Sigmoid colon (tissue), 7 donors: ENCODE results near the gene POU2AF3. TPM values are rescaled to one million over a fixed set of nuclear protein-coding genes. Genes with fewer than 3 reads are reported as not detected.
"Not testable (repeated sequence)": the region's sequence is repeated elsewhere in the genome, so short reads cannot be mapped to it uniquely, and the experiment has no call there.

Experiments
- DNase-seq: peaks from one replicate; pipeline ENCODE4 v3.0.0-alpha.2; 2019
- H3K27ac ChIP-seq, 4 donors: fragments of 200-600 bp; sonication (generic); one replicate each; pipeline ENCODE4 v1.5.1; 2016 to 2019; ENCODE audit warnings: mild to moderate bottlenecking in 1 of 4
- H3K27me3 ChIP-seq, 3 donors: fragments of 200-600 bp; sonication (generic); one replicate each; pipeline ENCODE4 v1.5.1; 2019; ENCODE audit warnings: mild to moderate bottlenecking in 1 of 3
- H3K36me3 ChIP-seq, 4 donors: fragments of 200-600 bp; sonication (generic); one replicate each; pipeline ENCODE4 v1.5.1; 2016 to 2019
- H3K4me1 ChIP-seq, 4 donors: fragments of 200-600 bp; sonication (generic); one replicate each; pipeline ENCODE4 v1.5.1; 2017 to 2019
- H3K4me3 ChIP-seq, 4 donors: fragments of 200-600 bp; sonication (generic); one replicate each; pipeline ENCODE4 v1.5.1; 2017 to 2019; ENCODE audit warnings: mild to moderate bottlenecking in 2 of 4, moderate library complexity in 1 of 4
- H3K9me3 ChIP-seq, 4 donors: fragments of 200-600 bp in 3 of 4; sonication (generic) in 3 of 4; one replicate each; pipeline versions ENCODE4 v1.5.1 to v1.6.1; 2013 to 2019
- EP300 ChIP-seq, 4 donors: sonication (generic); formaldehyde crosslinking; IDR thresholded peaks; one replicate each; pipeline ENCODE4 v1.6.1; 2017; ENCODE audit warnings: antibody characterized with exemption in 4 of 4
- POLR2A ChIP-seq, 2 donors: fragments of 450-650 bp; IDR thresholded peaks; one replicate each; pipeline ENCODE4 v1.6.1; 2016; ENCODE audit warnings: antibody characterized with exemption in 2 of 2, mild to moderate bottlenecking in 2 of 2, moderate library complexity in 2 of 2
- POLR2AphosphoS5 ChIP-seq, 4 donors: sonication (generic); formaldehyde crosslinking; IDR thresholded peaks; one replicate each; pipeline ENCODE4 v1.6.1; 2017; ENCODE audit warnings: antibody characterized with exemption in 4 of 4
- WGBS, 2 donors: extraction: QIAGEN DNeasy Blood & Tissue Kit; methylation state at CpG; one replicate each; pipeline ENCODE4 v1.1.7; 2013; 5-methylcytosine and 5-hydroxymethylcytosine counted together
- intact Hi-C: fragments of 100-400 bp; cut with DNase I; formaldehyde crosslinking; loops from one replicate; pipeline ENCODE4 v1.15.1; 2023
- polyA plus RNA-seq, 3 donors: library from polyadenylated mRNA; stranded (reverse); fragments of 200-250 nt; gene quantifications; one replicate each; pipeline ENCODE4 v1.2.3, GENCODE V29; 2013
- total RNA-seq, 4 donors: library from RNA; depleted of rRNA; stranded (reverse); fragments of >200 nt; gene quantifications; one replicate each; pipeline ENCODE4 v1.1.0, GENCODE V29; 2016
- TF ChIP-seq, protein P1 (sequence below), 4 experiments: fragments of 450-650 bp in 3 of 4; fragments of 200-600 bp in 1 of 4; IDR thresholded peaks; one replicate each; pipeline ENCODE4 v1.5.1; 2016 to 2019; ENCODE audit warnings: antibody characterized with exemption in 4 of 4, mild to moderate bottlenecking in 3 of 4, moderate library complexity in 2 of 4
- donor health status: healthy with polysubstance abuse.
- donor health status: Bipolar disorder and iron deficiency.
- donor health status: healthy.

POU2AF3 gene
- total and polyA plus RNA-seq, 7 donors: 0.68 to 5.8 (median 3.9) TPM

DNA sequence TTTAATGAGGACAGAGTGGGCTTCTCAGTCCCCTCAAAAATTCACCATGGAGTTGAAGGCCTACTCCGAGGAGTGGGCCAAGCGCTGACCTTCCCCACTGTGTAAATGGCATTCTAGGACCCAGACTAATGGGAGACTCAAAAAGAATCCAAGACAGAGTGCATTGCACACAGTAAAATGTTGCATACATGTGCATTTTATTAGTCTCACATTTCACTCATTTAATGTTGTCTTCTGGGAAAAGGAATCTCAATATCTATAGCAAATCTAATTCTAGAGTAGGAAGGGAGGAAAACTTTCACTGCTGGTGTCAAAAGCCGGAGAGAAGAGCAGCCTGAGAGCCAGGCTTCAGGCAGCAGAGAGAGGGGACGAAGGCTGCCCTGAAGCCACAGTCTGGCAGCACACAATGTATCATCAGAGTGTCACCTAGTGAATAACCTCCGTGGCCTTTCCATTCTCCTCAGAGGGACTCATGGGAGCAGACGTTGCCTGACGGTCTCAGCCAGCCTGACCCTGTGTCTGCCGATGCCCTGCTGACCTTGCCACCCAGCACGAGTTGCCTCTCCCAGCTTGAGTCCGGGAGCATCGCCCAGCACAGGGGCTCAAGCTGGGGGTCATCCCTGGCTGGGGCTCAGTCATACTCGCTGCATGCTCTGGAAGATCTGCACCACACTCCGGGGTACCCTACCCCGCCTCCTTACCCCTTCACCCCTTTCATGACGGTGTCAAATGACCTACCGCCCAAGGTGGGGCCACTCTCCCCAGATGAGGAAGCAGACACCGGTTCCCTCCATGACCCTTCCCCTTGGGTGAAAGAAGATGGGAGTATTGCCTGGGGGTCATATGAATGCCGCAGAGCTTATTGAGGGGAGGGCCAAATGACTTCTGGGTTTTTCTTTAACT, 12.9 kb upstream of the POU2AF3 start:
- no peak for TF ChIP-seq POLR2AphosphoS5 (IDR thresholded peaks at IDR 0.05)
- TF ChIP-seq, protein P1, sequence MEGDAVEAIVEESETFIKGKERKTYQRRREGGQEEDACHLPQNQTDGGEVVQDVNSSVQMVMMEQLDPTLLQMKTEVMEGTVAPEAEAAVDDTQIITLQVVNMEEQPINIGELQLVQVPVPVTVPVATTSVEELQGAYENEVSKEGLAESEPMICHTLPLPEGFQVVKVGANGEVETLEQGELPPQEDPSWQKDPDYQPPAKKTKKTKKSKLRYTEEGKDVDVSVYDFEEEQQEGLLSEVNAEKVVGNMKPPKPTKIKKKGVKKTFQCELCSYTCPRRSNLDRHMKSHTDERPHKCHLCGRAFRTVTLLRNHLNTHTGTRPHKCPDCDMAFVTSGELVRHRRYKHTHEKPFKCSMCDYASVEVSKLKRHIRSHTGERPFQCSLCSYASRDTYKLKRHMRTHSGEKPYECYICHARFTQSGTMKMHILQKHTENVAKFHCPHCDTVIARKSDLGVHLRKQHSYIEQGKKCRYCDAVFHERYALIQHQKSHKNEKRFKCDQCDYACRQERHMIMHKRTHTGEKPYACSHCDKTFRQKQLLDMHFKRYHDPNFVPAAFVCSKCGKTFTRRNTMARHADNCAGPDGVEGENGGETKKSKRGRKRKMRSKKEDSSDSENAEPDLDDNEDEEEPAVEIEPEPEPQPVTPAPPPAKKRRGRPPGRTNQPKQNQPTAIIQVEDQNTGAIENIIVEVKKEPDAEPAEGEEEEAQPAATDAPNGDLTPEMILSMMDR (IDR thresholded peaks at IDR 0.05): no peak
- no peak for TF ChIP-seq POLR2A (IDR thresholded peaks at IDR 0.05)
- no peak for TF ChIP-seq EP300 (IDR thresholded peaks at IDR 0.05)
- H3K9me3 ChIP-seq: no peaks in the 10 kb centered on the region
- intact Hi-C loops: no loop called here
- H3K27ac ChIP-seq: no peak overlapping the region
- no peaks in the 10 kb centered on the region for H3K36me3 ChIP-seq
- DNase-seq: no peak
- no peak overlapping the region for H3K4me3 ChIP-seq
- H3K27me3 ChIP-seq: no peaks in the 10 kb centered on the region
- WGBS, 2 donors: 32 to 74% methylated on average over 18 of the region's 18 CpGs
- H3K4me1 ChIP-seq: peaks cover 0 to 29% (median 12%) of the 10 kb centered on the region in 4 donors

DNA sequence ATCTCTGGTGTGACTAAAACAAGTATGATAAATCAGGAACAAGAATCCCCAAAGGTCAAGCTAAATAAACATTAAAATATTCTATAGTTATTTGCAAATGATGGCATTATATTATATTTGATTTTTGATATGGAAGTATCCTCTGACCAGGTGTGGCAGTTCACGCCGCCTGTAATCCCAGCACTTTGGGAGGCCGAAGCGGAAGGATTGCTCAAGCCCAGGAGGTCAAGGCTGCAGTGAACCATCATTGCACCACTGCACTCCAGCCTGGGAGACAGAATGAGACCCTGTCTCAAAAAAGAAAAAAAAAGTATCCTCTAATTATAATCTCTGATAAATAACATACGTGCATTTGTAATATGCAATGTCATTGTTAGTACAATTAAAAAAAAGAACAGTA, 6.6 kb upstream of the POU2AF3 start:
- 49 to 90% methylated on average over 5 of the region's 5 CpGs for WGBS, 2 donors
- no peaks in the 10 kb centered on the region for H3K27me3 ChIP-seq
- no peaks in the 10 kb centered on the region for H3K36me3 ChIP-seq
- no peaks in the 10 kb centered on the region for H3K9me3 ChIP-seq
- DNase-seq: no peak
- no peak overlapping the region for H3K27ac ChIP-seq
- H3K4me1 ChIP-seq: peaks cover 0 to 8% (median 2%) of the 10 kb centered on the region in 4 donors
- intact Hi-C loops: no loop called here
- H3K4me3 ChIP-seq: no peak overlapping the region
- TF ChIP-seq, protein P1 (IDR thresholded peaks at IDR 0.05): no peak
- TF ChIP-seq POLR2AphosphoS5 (IDR thresholded peaks at IDR 0.05) (no peak), POLR2A (IDR thresholded peaks at IDR 0.05) (no peak), EP300 (IDR thresholded peaks at IDR 0.05) (no peak)

DNA sequence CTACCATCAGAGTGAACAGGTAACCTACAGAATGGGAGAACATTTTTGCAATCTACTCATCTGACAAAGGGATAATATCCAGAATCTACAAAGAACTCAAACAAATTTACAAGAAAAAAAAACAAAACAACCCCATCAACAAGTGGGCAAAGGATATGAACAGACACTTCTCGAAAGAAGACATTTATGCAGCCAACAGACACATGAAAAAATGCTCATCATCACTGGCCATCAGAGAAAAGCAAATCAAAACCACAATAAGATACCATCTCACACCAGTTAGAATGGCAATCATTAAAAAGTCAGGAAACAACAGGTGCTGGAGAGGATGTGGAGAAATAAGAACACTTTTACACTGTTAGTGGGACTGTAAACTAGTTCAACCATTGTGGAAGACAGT, 5.9 kb upstream of the POU2AF3 start:
- WGBS, 2 donors: 85% methylated on average over 1 of the region's 1 CpG
- intact Hi-C loops, H3K9me3 ChIP-seq, H3K27me3 ChIP-seq, H3K27ac ChIP-seq, DNase-seq, H3K4me1 ChIP-seq, H3K36me3 ChIP-seq, H3K4me3 ChIP-seq: not testable (repeated sequence)

DNA sequence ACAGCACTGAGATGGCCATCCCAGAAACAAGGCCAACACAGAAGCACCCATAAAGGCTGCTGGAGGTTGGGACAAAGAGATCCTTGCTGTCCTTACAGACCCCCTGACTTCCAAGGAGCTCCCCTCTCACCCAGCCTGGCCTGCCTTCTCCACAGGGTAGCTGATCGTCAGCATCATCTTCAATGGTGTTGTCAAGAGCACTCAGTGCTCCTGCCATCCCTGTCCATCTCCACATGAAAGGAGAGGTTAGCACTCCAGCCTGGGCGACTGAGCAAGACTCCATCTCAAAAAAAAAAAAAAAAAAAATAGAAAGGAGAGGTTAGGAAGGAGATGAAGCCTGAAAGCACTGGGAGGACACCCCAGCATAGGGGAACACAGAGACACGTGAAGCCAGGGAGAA, 2.1 kb upstream of the POU2AF3 start:
- 94 to 97% methylated on average over 3 of the region's 3 CpGs for WGBS, 2 donors
- H3K4me1 ChIP-seq: peaks cover 0 to 26% (median 20%) of the 10 kb centered on the region in 4 donors
- no peaks in the 10 kb centered on the region for H3K27me3 ChIP-seq
- no peaks in the 10 kb centered on the region for H3K36me3 ChIP-seq
- intact Hi-C loops: loop anchor here (5.0 kb wide), 2 partner anchors 36 to 146 kb away; no protein-coding TSS in a partner anchor
- no peak for DNase-seq
- peak overlapping the region in 1 of 4 donors; percentile 4 for H3K27ac ChIP-seq
- TF ChIP-seq, protein P1 (IDR thresholded peaks at IDR 0.05): no peak
- TF ChIP-seq POLR2AphosphoS5 (IDR thresholded peaks at IDR 0.05) (no peak), POLR2A (IDR thresholded peaks at IDR 0.05) (no peak), EP300 (IDR thresholded peaks at IDR 0.05) (no peak)
- no peaks in the 10 kb centered on the region for H3K9me3 ChIP-seq
- no peak overlapping the region for H3K4me3 ChIP-seq

DNA sequence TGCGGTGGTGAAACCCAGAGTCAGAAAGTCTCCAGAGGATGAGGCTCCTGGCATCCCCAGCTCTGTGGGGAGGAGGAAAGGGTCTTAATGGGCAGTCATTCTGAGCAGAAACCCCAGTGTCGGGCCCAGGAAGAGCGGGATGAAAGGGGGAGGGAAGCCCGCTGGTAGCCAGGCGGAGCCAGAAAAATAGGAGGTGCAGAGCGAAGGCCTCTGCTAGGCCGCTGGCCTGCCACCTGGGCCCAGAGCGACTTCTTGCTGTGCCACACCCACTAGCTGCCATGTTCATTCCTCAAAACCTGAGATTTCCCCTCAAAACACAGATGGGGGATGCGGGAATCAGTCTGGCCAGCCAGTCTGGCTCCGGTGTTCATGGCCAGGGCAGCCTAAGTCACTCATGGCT, 650 bp upstream of the POU2AF3 start:
- no peaks in the 10 kb centered on the region for H3K9me3 ChIP-seq
- no peak for DNase-seq
- TF ChIP-seq POLR2A (IDR thresholded peaks at IDR 0.05): no peak
- no peak for TF ChIP-seq POLR2AphosphoS5 (IDR thresholded peaks at IDR 0.05)
- no peak for TF ChIP-seq EP300 (IDR thresholded peaks at IDR 0.05)
- TF ChIP-seq, protein P1 (IDR thresholded peaks at IDR 0.05): no peak
- intact Hi-C loops: loop anchor here (2.0 to 5.0 kb wide), 3 partner anchors 35 to 145 kb away; no protein-coding TSS in a partner anchor
- H3K27me3 ChIP-seq: no peaks in the 10 kb centered on the region
- WGBS, 2 donors: 97% methylated on average over 10 of the region's 10 CpGs
- no peaks in the 10 kb centered on the region for H3K36me3 ChIP-seq
- H3K4me1 ChIP-seq: peaks cover 0 to 37% (median 25%) of the 10 kb centered on the region in 4 donors
- peak overlapping the region in 3 of 4 donors; percentile 92 to 96 (median 94) for H3K27ac ChIP-seq
- H3K4me3 ChIP-seq: no peak overlapping the region
